Eye (tissue), 1 donor: ENCODE data around the gene TECTB.

Experiments
- DNase-seq: peaks from one replicate; pipeline ENCODE4 v3.0.0-alpha.2; 2015

Gene TECTB

GRCh38 chr10:112349521-112350085 lies 66.4 kb downstream of the TECTB start:
- no peak for DNase-seq

- peak; percentile 71 for DNase-seq
Measured at GRCh38 chr10:112351146-112351545, 67.9 kb downstream of the TECTB start.

- DNase-seq = no peak
Measured at GRCh38 chr10:112352044-112352443, 68.8 kb downstream of the TECTB start.

- DNase-seq = no peak
Measured at GRCh38 chr10:112353046-112353445, 69.8 kb downstream of the TECTB start.
